Gastrocnemius medialis (tissue), 4 donors: ENCODE results near the gene SPI1. TPM values are rescaled to one million over a fixed set of nuclear protein-coding genes. Genes with fewer than 3 reads are reported as not detected.

Experiments
- ATAC-seq, 2 donors: fragments of 150-250 bp; one replicate each; pipeline ENCODE4 v1.9.1; 2016
- DNase-seq, 2 donors: peaks; one replicate each; pipeline ENCODE4 v3.0.0-alpha.2; 2019
- H3K27ac ChIP-seq, 4 donors: fragments of 200-600 bp; sonication (generic); 1 replicate in 1 of 4; 2 replicates in 3 of 4; pipeline ENCODE4 v1.5.1; 2016 to 2018; ENCODE audit warnings: mild to moderate bottlenecking in 2 of 4, moderate library complexity in 1 of 4
- H3K27me3 ChIP-seq, 3 donors: fragments of 200-600 bp; sonication (generic) in 2 of 3; 1 replicate in 1 of 3; 2 replicates in 2 of 3; pipeline versions ENCODE4 v1.5.1 to v1.6.0; 2016 to 2019; ENCODE audit warnings: mild to moderate bottlenecking in 1 of 3, moderate library complexity in 1 of 3
- H3K36me3 ChIP-seq, 2 donors: fragments of 200-600 bp; sonication (generic) in 1 of 2; one replicate each; pipeline ENCODE4 v1.5.1; 2017 to 2018
- H3K4me1 ChIP-seq, 2 donors: fragments of 200-600 bp; sonication (generic) in 1 of 2; one replicate each; pipeline ENCODE4 v1.5.1; 2016 to 2017; ENCODE audit warnings: mild to moderate bottlenecking in 2 of 2
- H3K4me3 ChIP-seq, 4 donors: fragments of 200-600 bp; sonication (generic) in 3 of 4; 1 replicate in 1 of 4; 2 replicates in 3 of 4; pipeline ENCODE4 v1.5.1; 2016 to 2019; ENCODE audit warnings: mild to moderate bottlenecking in 2 of 4
- H3K9me3 ChIP-seq, 3 donors: fragments of 200-600 bp; sonication (generic) in 2 of 3; 1 replicate in 1 of 3; 2 replicates in 2 of 3; pipeline ENCODE4 v1.5.1; 2016 to 2019
- CTCF ChIP-seq, 5 experiments: fragments of 450-650 bp in 3 of 5; fragments of 200-600 bp in 2 of 5; sonication (generic) in 2 of 5; IDR thresholded peaks in 4 of 5; conservative IDR thresholded peaks in 1 of 5; 1 replicate in 4 of 5; 2 replicates in 1 of 5; pipeline ENCODE4 v1.5.1; 2016 to 2019; ENCODE audit warnings: antibody characterized with exemption in 5 of 5, mild to moderate bottlenecking in 3 of 5, moderate library complexity in 3 of 5
- POLR2A ChIP-seq, 2 donors: fragments of 450-650 bp; IDR thresholded peaks; one replicate each; pipeline ENCODE4 v1.6.1; 2017; ENCODE audit warnings: antibody characterized with exemption in 2 of 2, mild to moderate bottlenecking in 2 of 2, moderate library complexity in 2 of 2
- in situ Hi-C, 4 donors: fragments of 200-750 bp; cut with MboI; loops; one replicate each; pipeline versions ENCODE4 v1.15.0 to v1.8.0; 2017; ENCODE audit warnings: low sequenced_read_pairs in 4 of 4
- intact Hi-C: fragments of 100-400 bp; cut with DNase I; formaldehyde crosslinking; loops from one replicate; pipeline ENCODE4 v1.15.1; 2023; ENCODE audit warnings: low total_unique reads
- total RNA-seq, 4 donors: library from RNA; depleted of rRNA; stranded (reverse); fragments of >200 nt; gene quantifications; one replicate each; pipeline versions ENCODE4 v1.1.0 to v1.2.3, GENCODE V29; 2016

The SPI1 gene
- total RNA-seq, 4 donors from 2014 or later, result 0.44 to 7.0 (median 4.2) TPM

DNA sequence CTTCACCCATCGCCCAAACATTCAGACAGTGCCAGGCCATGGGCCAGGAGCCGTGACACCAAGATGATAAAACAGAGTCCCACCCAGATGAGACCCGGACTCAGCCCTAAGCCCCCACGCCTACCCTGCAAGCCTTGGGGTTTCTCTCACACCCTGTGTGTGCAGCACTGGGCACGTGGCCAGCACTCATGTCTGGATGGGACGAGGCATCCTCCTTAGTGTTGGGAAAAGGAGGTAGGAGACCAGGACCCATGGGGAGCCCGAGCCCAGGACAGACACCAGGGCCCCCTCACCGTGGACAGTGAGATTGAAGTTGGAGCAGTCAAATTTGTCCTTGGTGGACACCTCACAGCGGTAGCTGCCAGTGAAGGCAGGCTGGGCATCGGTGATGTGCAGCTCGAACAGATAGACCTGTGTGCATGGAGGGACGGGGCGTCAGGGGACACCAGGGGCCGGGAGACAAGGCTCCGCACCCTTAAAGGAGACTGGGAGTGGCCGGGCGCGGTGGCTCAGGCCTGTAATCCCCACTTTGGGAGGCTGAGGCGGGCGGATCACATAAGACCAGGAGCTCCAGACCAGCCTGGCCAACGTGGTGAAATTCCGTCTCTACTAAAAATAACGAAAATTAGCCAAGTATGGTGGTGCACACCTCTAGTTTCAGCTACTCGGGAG, 30.1 kb downstream of the SPI1 start:
- ATAC-seq (no peak), DNase-seq (no peak)
- H3K9me3 ChIP-seq, result no peaks in the 10 kb centered on the region
- in situ Hi-C loops (no loop called here), intact Hi-C loops (no loop called here)
- TF ChIP-seq CTCF (IDR thresholded peaks at IDR 0.05 in 4 of 5, conservative IDR thresholded peaks at IDR 0.05 in 1 of 5) (no peak), POLR2A (IDR thresholded peaks at IDR 0.05) (no peak)
- no peak overlapping the region for H3K4me3 ChIP-seq
- peaks cover 0 to 4% of the 10 kb centered on the region in 2 donors for H3K4me1 ChIP-seq
- H3K27me3 ChIP-seq, result no peaks in the 10 kb centered on the region
- no peaks in the 10 kb centered on the region for H3K36me3 ChIP-seq
- H3K27ac ChIP-seq, result no peak overlapping the region

DNA sequence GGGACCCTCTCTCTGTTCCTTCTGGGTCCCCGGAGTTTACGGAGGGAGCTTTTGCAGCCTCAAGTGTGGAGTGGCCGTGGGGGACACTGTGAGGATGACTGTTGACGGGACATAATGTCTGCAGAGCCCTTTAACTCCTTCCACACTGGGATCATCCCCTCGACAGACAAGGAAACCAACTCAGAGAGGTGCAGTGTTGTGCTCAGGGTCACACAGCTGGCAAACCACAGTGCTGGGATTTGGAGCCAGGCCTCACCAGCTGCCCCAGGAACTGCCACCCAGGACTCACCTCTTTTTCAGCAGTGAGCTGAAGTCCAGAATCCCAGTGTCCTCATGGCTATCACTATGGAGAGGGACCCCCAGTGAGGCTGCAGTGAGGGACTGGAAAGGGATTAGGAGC, 31.2 kb downstream of the SPI1 start:
- intact Hi-C loops (no loop called here), in situ Hi-C loops (no loop called here)
- H3K36me3 ChIP-seq, result no peaks in the 10 kb centered on the region
- no peaks in the 10 kb centered on the region for H3K4me1 ChIP-seq
- H3K9me3 ChIP-seq, result no peaks in the 10 kb centered on the region
- no peaks in the 10 kb centered on the region for H3K27me3 ChIP-seq
- TF ChIP-seq POLR2A (IDR thresholded peaks at IDR 0.05) (no peak), CTCF (IDR thresholded peaks at IDR 0.05 in 4 of 5, conservative IDR thresholded peaks at IDR 0.05 in 1 of 5) (no peak)
- no peak overlapping the region for H3K27ac ChIP-seq
- ATAC-seq (no peak), DNase-seq (no peak)
- H3K4me3 ChIP-seq, result no peak overlapping the region

DNA sequence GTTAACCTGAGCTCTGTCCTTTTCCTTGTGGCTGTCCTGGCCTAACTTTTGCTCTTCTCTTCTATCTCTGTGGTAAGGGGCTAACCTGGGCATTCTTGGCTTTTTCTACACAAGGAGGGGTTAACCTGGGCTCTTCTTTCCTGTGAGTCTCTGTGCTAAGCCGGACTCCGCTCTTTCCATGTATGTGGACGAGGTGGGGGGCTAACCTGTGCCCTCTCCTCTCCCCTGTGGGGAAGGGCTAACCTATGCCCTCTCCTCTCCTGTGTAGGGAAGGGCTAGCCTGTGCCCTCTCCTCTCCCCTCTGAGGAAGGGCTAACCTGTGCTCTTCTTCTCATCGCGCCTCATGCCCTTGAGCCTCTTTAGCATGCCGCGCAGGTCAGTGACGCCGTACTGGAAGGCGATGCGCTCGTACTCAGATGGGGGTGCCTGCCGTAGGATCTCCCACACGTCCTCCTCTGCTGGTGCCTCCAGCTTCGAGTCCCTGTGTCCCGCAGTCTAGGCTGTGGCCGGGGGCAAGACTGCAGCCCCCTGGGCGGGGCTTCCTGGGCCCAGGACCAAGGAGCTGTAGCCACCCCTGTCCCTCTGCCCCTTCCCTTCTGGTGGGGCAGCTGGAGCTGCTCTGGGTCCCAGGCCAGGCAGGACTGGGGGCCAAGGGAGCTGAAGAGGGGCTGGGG, 32.3 kb downstream of the SPI1 start:
- ATAC-seq, result no peak
- no peaks in the 10 kb centered on the region for H3K9me3 ChIP-seq
- no peaks in the 10 kb centered on the region for H3K4me1 ChIP-seq
- intact Hi-C loops, result no loop called here
- H3K4me3 ChIP-seq, result no peak overlapping the region
- in situ Hi-C loops, result no loop called here
- H3K27ac ChIP-seq, result no peak overlapping the region
- TF ChIP-seq CTCF (IDR thresholded peaks at IDR 0.05 in 4 of 5, conservative IDR thresholded peaks at IDR 0.05 in 1 of 5) (no peak), POLR2A (IDR thresholded peaks at IDR 0.05) (no peak)
- no peaks in the 10 kb centered on the region for H3K27me3 ChIP-seq
- DNase-seq, result no peak
- no peaks in the 10 kb centered on the region for H3K36me3 ChIP-seq

- no peak overlapping the region for H3K27ac ChIP-seq
- ATAC-seq, result no peak
Observed at GRCh38 chr11:47342854-47343253, 35.5 kb downstream of the SPI1 start.

More at GRCh38 chr11:47342854-47343253, 35.5 kb downstream of the SPI1 start:
- TF ChIP-seq CTCF (IDR thresholded peaks at IDR 0.05 in 4 of 5, conservative IDR thresholded peaks at IDR 0.05 in 1 of 5) (no peak), POLR2A (IDR thresholded peaks at IDR 0.05) (no peak)
- Histone ChIP-seq H3K27me3 (no peaks in the 10 kb centered on the region), H3K9me3 (no peaks in the 10 kb centered on the region), H3K36me3 (no peaks in the 10 kb centered on the region), H3K4me1 (no peaks in the 10 kb centered on the region), H3K4me3 (no peak overlapping the region)
- intact Hi-C loops, result no loop called here
- DNase-seq, result no peak
- in situ Hi-C loops, result no loop called here
